Measurements from ENCODE around the gene IFI16. TPM values are rescaled to one million over a fixed set of nuclear protein-coding genes. Genes with fewer than 3 reads are reported as not detected.
A peak's percentile ranks its signal among the peaks of the same experiment; 100 is the strongest.

IFI16 gene
- total RNA-seq, 1 experiment from 2014 or later = 2.9 TPM

- no peaks in the 10 kb centered on the region for H3K27me3 Mint-ChIP-seq (ENCODE audit: low read depth)
- no peak overlapping the region for H3K23ac ChIP-seq (ENCODE audit: insufficient read length, low read depth, low read length)
- no peak overlapping the region for H3T11ph ChIP-seq (ENCODE audit: low read length)
- no peaks in the 10 kb centered on the region for H3K79me2 ChIP-seq (ENCODE audit: insufficient read depth, low read length)
- no peak overlapping the region for H2BK12ac ChIP-seq (ENCODE audit: insufficient read length, low read depth, low read length)
- H3K9me3 Mint-ChIP-seq = no peaks in the 10 kb centered on the region; a peak in 1 of 5 replicates
- no peaks in the 10 kb centered on the region; the same call in 1 of the 2 replicates for H3K4me1 ChIP-seq (ENCODE audit: insufficient read depth, low read length)
- H3K27ac ChIP-seq (ENCODE audit: insufficient read length, low read depth, low read length) = no peak overlapping the region
- H3K4me3 Mint-ChIP-seq = no peak overlapping the region
- H4K20me1 ChIP-seq (ENCODE audit: control insufficient read depth, insufficient read depth, insufficient read length) = no peaks in the 10 kb centered on the region
- TF ChIP-seq CTCF (conservative IDR thresholded peaks at IDR 0.05) = peak; percentile 44; the same call in 2 of the 3 replicates
- H3K4ac ChIP-seq (ENCODE audit: low read depth, low read length) = no peak overlapping the region
- no peaks in the 10 kb centered on the region for H3K9me3 ChIP-seq (ENCODE audit: control insufficient read depth, low read depth, low read length)
- no peak overlapping the region for H4K8ac ChIP-seq (replicated peaks; ENCODE audit: insufficient read length, low read depth, low read length)
- no peaks in the 10 kb centered on the region for H3K23me2 ChIP-seq (ENCODE audit: insufficient read length, low read depth, low read length, poor library complexity, severe bottlenecking)
- no peak overlapping the region for H2BK20ac ChIP-seq (ENCODE audit: low read depth, low read length, poor library complexity, severe bottlenecking)
- no peaks in the 10 kb centered on the region for H3K79me1 ChIP-seq (ENCODE audit: insufficient read depth, low read depth, low read length, poor library complexity, severe bottlenecking)
- H3K4me1 Mint-ChIP-seq = peaks cover 9 to 11% of the 10 kb centered on the region in 2 experiments
- no peak overlapping the region for H3K4me2 ChIP-seq (ENCODE audit: insufficient read depth, insufficient read length, low read length)
- H2BK15ac ChIP-seq (ENCODE audit: low read depth, low read length) = no peak overlapping the region
- H2AK5ac ChIP-seq (ENCODE audit: insufficient read length, low read length) = no peak overlapping the region
- H4K91ac ChIP-seq (ENCODE audit: insufficient read length, low read depth, low read length) = no peak overlapping the region
- no peak overlapping the region for H2BK120ac ChIP-seq (ENCODE audit: low read depth, low read length, poor library complexity, severe bottlenecking)
- H3K56ac ChIP-seq (ENCODE audit: insufficient read length, low read depth, low read length) = no peak overlapping the region
- no peak overlapping the region for H3K18ac ChIP-seq (ENCODE audit: insufficient read length, low read depth, low read length)
- H3K36me3 Mint-ChIP-seq (ENCODE audit: insufficient read depth in 1 of 3, low read depth in 3 of 3) = no peaks in the 10 kb centered on the region
- H3K27ac Mint-ChIP-seq = no peak overlapping the region
- no peak overlapping the region for H4K5ac ChIP-seq (ENCODE audit: insufficient read length, low read depth, low read length)
- no peak overlapping the region for H2AFZ ChIP-seq (ENCODE audit: low read length)
- H3K14ac ChIP-seq (ENCODE audit: insufficient read depth, low read length) = no peak overlapping the region
- no peak overlapping the region for H2BK5ac ChIP-seq (ENCODE audit: insufficient read length, low read length)
- no peak for DNase-seq
- H3K27me3 ChIP-seq (ENCODE audit: insufficient read depth, low read length) = no peaks in the 10 kb centered on the region
- H3K9ac ChIP-seq (ENCODE audit: extremely low read depth, insufficient read length, low read length) = no peak overlapping the region
Observed at GRCh38 chr1:158972841-158973240, 36.9 kb upstream of the IFI16 start.
